ENCODE measurements around the gene MOB1B.
A peak's percentile ranks its signal among the peaks of the same experiment; 100 is the strongest.
"Not testable (repeated sequence)": the region's sequence is repeated elsewhere in the genome, so short reads cannot be mapped to it uniquely, and the experiment has no call there.

Gene MOB1B

DNA sequence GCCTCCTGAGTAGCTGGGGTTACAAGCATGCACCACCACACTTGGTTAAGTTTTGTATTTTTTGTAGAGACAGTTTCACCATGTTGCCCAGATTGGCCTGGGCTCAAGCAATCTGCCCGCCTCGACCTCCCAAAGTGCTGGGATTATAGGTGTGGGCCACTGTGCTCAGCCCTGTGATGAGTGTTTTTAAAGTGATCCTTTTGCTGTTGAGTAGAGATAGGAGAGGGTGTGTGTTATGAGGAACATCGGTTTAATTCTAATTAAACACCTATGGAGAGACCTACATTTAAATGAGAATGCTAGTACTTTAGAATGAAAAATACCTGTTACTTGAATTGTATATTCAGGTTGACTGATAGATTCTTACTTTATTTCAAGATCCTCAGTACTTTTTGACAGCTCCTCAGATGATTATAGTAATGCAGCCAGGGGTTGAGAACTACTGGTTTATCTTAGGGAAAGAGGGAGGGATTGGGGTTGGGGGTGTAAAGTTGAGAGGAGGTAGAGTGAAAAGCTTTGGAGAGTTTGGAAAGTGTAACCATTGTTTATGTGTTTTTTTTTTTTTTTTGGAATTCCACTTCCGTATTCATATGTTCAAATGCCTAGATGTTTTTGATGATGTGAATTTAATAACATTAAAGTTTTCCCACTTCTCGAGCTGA is 54.5 kb downstream of the MOB1B start:
- DNase-seq (ENCODE audit: low read depth in 2 of 2): no peak

DNA sequence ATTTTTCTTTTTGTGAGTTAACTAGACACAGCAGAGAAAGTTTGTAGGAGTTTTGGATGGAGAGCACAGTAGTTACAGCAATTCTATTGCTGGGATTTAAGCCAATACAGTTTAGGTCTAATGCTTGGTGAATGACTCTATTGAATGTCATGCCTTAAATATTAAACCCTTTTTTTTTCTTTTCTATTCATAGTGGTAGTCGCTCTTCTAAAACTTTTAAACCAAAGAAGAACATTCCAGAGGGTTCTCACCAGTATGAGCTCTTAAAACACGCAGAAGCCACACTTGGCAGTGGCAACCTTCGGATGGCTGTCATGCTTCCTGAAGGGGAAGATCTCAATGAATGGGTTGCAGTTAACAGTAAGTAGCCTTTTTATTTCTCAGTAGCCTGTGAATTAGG is 56.5 kb downstream of the MOB1B start:
- DNase-seq (ENCODE audit: low read depth in 2 of 2): no peak

DNA sequence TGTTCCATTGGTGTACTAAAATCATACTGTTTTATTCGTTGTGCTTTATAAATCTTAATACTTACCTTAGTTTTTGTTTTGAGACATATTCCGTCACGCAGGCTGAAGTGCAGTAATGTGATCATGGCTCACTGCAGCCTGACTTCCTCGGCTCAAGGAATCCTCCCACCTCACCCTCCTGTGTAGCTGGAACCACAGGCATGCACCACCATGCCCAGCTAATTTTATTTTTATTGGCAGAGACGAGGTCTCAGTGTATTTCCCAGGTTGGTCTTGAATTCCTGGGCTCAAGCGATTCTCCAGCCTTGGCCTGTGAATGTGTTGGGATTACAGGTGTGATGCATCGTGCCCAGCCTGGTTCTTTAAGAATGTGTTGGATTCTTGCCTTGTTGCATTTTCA is 66.9 kb downstream of the MOB1B start:
- DNase-seq (ENCODE audit: low read depth in 2 of 2): no peak

DNA sequence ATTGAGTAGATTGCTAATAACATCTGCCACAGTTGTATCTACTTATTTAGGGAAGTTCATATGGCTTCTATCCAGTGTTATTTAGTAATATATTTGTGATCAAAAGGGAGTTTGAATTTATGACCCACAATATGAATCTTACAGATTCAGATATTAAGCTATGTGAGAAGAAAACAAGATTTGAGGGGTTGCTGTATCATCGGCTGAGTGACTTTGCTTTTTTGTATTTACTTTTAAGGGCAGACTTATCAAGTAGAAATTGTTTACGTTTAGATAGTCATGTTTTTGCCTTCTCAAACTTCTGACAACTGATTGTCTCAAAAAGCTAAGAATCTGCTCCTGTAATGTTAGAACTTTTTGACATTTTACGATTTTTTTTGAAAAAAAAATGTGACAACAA is 74.1 kb downstream of the MOB1B start:
- DNase-seq (ENCODE audit: low read depth in 2 of 2): no peak

DNA sequence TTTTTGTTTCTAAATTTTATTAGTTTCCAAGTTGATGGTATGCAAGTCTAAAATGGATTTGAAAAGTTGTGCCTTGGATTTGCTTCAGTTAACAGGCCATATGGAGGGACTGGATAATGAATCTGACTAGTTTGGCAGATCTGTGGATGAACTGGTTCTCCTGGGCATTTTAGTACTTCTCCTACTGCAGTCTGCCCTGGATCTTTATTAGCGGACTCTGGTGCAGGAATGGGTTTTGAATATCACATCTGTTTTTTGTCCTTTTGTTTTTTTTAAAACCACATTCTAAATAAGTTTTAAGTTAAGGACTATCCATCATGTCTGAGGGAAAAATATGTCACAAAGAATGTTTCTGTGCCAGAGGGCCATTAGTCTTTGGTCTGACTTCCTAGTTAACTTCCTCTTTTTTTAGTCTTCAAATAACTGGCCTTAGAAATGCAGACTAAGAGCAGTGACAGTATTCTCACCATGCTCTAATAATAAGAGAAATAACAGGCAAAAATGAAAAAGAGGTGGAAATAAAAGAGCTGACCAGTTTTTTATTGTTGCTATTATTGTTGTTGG is 77.4 kb downstream of the MOB1B start:
- DNase-seq (ENCODE audit: low read depth in 2 of 2): no peak

DNA sequence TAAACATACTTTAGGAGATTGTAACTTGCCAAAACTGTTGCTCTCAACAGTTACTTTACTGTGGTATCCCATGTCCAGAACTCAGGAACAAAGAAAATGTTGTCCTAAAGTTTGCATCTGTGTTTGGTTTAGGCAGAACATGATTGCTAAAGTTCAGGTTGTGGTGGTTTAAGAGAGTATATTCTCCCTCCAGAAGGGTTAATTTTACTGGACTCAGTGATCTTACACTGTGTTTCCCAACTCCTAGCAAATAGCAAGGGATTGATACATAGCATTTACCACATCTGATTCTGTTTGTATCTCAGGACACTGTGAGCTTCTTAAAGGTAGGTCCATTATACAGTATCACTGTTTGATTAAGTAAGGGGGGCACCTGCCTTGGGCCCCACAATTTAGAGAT is 78.0 kb downstream of the MOB1B start:
- DNase-seq (ENCODE audit: low read depth in 2 of 2): no peak

DNA sequence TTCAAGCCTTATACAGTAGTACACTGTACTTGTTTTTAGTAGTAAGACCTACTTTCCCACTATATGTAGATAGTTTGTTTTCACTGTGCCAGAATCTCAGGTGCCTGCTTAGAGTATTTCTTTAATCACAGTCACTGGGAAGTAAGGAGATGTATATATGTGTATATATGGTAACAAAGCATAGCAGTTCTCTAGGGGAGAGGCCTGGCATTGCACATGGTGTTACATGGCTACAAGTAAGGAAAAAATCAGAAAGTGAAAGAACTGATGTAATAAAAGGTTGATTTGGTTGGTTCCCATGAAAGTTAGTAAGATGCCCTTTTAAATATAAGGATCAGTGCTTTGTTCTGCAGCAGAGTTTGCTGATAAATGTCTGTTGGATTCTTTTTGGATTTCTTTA is 81.9 kb downstream of the MOB1B start:
- no peak for DNase-seq (ENCODE audit: low read depth in 2 of 2)

DNA sequence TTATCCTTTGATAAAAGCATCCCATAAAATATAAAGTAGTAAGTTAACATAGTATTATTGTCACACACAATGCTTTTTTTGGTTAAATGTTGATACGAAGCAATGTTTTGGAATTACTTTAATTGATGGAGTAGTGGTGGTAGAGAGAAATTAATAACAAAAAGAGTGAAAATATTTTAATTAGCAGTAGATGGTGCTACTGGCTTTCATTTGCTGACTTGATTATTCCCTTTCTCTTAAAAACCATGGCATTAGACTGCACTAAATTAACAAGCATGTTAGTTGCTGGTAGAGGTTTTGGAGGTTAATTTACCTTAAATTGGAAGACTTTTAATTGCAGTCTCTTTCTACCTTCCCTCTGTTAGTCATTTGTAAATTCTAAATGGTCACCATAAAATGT is 82.4 kb downstream of the MOB1B start:
- DNase-seq (ENCODE audit: low read depth in 2 of 2): no peak

DNA sequence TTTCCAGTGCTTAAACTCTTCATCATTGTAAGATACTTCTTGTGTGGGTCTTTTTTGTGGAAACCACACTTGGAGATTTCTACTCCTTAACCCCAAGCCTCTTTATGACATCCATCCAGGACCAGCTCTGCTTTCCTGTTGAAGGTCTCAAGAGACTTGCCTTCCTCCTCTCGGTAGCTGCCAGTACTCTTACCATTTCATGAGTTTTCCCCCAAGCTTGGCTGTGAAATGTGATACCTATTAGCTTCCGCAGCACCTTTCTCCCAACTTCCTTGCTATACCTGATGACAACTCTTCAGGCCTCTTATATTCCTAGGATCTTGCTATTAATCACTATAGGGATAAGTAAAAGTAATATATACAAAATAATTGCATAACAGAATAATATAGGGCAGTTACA is 89.4 kb downstream of the MOB1B start:
- no peak for DNase-seq (ENCODE audit: low read depth in 2 of 2)

DNA sequence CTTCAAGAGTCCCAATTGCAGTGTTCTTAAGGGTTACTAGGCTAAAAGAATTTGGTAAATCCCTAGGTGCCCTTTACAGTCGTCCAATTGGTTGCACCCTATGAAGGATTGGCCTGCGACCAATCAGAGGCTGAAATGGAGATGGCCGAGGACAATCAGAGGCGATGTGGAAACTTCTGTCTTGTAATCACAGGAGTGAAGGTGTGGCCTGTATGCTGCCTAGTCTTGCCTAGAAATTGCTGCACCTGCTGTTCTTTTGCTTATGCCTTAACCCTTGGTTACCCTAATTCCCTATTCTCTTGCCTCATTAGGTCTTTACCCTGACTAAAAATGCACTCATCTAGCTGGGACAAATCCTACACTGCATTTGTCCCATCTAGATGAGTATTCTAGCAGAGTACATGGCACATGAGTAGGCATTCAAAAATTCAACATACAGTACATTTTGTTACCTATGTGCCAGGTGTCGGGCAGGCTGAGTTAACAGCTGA is 90.3 kb downstream of the MOB1B start:
- DNase-seq (ENCODE audit: low read depth in 2 of 2): no peak

DNA sequence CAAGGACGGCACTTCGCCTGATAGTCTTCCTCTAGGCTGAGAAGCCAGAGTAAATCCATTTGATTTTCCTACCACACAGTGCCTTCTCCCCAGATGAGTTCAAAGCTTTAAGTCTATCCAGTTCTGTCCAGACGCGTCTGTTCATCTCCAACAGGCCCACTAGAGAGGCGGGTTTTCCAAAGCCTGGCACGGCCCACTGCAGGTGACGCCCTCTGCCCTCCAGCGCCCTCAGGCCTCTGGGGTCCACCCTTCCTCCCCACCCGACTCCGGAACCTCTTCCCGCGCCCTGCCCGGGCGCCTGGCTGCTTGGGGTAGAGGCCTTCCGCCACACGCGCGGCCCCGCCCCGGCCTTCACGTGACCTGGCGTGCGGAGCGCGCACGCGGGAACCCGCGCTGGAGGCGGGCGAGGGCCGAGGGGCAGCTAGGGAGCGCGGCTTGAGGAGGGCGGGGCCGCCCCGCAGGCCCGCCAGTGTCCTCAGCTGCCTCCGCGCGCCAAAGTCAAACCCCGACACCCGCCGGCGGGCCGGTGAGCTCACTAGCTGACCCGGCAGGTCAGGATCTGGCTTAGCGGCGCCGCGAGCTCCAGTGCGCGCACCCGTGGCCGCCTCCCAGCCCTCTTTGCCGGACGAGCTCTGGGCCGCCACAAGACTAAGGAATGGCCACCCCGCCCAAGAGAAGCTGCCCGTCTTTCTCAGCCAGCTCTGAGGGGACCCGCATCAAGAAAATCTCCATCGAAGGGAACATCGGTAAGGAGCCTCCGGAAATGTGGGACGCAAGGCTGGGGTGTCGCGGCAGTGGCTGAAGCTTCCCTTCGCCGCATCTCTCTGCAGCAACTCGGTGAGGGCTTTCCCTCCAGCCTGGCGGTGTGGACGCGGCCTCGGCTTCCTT is 91.3 kb downstream of the MOB1B start, which contains the start of gene DCK:
Gene DCK (plus strand): TSS at position 469 of the 888 bp plus-strand sequence. CDS start 187 bp downstream, at position 656.
- peak; percentile 70 to 81 for DNase-seq (ENCODE audit: low read depth in 2 of 2)

DNA sequence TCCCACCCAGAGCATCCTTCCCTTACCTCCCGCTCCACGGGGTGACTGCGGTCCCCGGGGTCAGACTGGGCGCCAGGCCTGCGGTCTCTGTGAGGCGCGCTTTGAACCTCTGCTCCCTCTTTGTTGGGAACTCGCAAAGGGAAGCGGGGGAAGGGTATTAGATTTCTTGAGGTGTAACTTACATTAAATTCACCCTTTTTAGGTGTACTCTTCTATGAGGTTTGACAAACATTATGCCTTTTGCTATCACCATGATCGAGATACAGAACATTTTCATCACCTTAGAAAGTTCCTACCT is 91.8 kb downstream of the MOB1B start:
- no peak for DNase-seq (ENCODE audit: low read depth in 2 of 2)

DNA sequence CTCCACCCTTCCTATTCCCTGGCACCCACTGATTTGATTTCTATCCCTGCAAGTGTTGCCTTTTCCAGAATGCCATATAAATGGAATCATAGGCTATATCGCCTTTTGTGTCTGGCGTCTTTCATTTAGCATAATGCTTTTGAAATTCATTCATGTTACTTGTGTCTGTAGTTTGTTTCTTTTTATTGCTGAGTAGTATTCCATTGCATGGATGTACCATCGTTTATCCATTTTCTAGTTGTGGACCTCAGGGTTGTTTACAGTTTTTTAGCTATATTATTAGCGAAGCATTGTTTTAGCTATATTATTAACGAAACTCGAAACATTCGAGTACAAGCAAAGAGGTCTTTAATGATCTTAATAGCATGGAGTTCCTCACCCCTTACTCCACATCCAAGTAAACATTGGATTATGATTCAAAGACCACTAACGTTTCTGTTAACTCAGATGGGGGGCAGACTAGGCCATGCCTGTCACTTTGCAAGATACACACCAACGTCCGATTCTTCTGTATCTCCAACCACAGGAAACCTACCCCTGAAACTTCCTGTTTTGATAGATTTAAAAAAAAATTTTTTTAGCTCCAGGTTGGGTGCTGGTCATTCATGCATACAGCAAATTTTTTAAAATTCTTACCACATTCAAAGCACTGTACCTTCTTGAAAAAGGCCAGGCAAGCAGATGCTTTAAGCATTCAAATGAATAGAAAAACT is 92.4 kb downstream of the MOB1B start:
- no peak for DNase-seq (ENCODE audit: low read depth in 2 of 2)

DNA sequence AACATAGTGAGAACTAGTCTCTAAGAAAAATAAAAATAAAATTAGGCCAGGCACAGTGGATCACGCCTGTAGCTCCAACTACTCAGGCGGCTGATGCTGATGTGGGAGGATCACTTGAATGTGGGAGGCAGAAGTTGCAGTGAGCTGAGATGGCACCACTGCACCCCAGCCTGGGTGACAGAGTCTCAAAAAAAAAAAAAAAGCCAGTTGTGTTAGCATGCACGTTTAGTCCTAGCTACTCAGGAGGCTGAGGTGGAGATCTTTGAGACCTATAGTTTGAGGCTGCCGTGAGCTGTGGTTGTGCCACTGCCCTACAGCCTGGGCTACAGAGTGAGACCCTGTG is 93.8 kb downstream of the MOB1B start:
- DNase-seq (ENCODE audit: low read depth in 2 of 2): no peak

DNA sequence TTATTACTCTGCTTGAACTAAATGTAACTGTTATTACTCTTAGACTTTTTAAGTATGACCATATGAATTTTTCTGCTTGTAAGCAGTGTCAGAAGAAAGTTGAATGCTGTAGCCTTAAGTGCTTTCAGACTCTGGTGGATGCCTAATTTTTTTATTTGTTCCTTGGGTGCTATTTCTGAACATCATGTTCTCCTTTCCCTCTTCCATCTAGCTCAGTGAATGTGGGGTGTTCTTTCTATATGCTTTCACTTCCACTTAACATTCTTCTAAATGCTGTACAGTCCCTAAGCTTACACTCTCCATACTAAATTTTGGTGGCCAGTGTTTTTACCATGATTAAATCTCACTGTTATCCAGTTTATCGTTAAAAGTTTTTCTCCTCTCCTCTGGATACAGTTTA is 94.9 kb downstream of the MOB1B start:
- no peak for DNase-seq (ENCODE audit: low read depth in 2 of 2)

DNA sequence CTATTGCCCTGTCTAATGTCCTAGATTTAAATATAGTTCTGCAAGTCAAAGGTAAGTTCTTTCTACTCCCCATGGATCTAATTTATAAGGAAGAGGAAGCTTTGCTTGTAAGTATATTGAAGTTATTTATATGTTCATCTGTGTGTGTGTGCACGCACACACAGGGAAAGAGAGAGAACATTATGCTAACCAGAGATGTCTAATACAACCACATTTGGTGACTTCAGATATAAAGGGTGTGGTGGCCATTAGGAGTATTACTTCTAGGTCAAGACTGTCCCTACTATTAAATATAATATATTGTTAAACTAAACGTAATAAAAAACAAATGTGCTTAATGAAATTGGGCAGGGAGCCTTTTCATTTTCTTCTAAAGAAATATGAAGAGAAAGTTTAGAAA is 95.4 kb downstream of the MOB1B start:
- no peak for DNase-seq (ENCODE audit: low read depth in 2 of 2)

DNA sequence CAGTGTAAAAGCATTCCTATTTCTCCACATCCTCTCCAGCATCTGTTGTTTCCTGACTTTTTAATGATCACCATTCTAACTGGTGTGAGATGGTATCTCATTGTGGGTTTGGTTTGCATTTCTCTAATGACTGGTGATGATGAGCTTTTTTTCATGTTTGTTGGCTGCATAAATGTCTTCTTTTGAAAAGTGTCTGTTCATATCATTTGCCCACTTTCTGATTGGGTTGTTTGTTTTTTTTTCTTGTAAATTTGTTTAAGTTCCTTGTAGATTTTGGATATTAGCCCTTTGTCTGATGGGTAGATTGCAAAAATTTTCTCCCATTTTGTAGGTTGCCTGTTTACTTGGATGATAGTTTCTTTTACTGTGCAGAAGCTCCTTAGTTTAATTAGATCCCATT is 97.5 kb downstream of the MOB1B start:
- DNase-seq (ENCODE audit: low read depth in 2 of 2): not testable (repeated sequence)

DNA sequence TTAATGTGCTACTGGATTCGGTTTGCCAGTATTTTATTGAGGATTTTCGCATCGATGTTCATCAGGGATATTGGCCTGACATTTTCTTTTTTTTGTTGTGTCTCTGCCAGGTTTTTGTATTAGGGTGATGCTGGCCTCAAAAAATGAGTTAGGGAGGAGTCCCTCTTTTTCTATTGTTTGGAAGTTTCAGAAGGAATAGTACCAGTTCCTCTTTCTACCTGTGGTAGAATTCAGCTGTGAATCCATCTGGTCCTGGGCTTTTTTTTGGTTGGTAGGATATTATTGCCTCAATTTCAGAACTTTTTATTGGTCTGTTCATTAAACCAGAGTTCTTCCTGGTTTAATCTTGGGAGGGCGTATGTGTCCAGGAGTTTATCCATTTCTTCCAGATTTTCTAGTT is 99.2 kb downstream of the MOB1B start:
- DNase-seq (ENCODE audit: low read depth in 2 of 2): not testable (repeated sequence)

DNA sequence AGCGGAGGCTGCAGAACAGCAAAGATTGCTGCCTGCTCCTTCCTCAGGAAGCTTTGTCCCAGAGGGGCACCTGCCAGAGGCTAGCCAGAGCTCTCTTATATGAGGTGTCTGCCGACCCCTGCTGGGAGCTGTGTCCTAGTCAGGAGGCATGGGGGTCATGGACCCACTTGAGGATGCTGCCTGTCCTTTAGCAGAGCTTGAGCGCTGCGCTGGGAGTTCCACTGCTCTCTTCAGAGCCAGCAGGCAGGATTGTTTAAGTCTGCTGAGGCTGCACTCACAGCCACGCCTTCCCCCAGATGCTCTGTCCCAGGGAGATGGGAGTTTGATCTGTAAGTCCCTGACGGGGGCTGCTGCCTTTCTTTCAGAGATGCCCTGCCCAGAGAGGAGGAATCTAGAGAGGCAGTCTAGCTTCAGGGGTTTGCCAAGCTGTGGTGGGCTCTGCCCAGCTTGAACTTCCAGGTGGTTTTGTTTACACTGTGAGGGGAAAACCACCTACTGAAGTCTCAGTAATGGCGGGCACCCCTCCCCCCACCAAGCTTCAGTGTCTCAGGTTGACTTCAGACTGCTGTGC is 102.2 kb downstream of the MOB1B start:
- no peak for DNase-seq (ENCODE audit: low read depth in 2 of 2)

DNA sequence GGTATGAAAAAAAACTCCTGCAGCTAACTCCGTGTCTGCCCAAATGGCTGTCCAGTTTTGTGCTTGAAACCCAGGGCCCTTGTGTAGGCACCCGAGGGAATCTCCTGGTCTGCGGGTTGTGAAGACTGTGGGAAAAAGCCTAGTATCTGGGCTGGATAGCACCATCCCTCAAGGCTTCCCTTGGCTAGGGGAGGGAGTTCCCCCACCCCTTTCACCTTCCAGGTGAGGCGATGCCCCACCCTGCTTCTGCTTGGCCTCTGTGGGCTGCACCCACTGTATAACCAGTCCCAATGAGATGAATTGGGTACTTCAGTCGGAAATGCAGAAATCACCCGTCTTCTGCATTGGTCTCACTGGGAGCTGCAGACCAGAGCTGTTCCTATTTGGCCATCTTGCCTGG is 102.9 kb downstream of the MOB1B start:
- DNase-seq (ENCODE audit: low read depth in 2 of 2): not testable (repeated sequence)

DNA sequence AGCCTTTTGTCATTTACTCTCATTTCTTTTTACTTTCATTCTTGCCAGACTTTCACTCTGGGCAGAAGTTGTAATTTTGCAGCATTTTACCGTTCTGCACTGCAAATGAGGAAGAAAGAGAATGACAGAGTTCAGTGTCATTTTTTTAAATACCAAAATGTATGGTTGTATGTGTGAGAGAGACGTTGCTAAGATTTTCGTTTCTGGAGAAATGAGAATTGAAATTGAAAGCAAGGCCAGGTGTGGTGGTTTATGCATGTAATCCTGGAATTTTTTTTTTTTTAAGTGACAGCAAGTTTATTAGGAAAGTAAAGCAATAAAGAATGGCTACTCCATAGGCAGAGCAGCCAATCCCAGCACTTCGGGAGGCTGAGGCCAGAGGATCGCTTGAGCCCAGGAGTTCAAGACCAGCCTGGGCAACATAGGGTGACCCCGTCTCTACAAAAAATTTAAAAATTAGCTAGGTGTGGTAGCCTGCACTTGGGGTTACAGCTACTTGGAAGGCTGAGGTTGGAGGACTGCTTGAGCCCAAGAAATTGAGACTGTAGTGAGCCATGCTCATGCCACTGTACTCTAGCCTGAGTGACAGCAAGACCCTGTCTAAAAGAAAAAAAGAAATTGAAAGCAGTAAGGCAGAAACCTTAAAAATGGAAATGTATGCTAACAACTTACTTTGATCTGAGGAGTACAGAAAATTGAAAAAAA is 104.2 kb downstream of the MOB1B start:
- no peak for DNase-seq (ENCODE audit: low read depth in 2 of 2)

All from stimulated activated CD4-positive, alpha-beta T cell treated with anti-CD3 and anti-CD28 coated beads, Interleukin-15, amount 100 ng/mL, for 48 hours (primary cell).